ENCODE results near the gene FOXD2. TPM values are rescaled to one million over a fixed set of nuclear protein-coding genes. Genes with fewer than 3 reads are reported as not detected.

Gene FOXD2
- total RNA-seq, 1 experiment from 2014 or later: 0.17 TPM

- Histone ChIP-seq H3K27me3 (replicated peaks; ENCODE audit: insufficient read depth, low read depth, low read length, poor library complexity) (peaks cover 100% of the 10 kb centered on the region), H3K4me3 (ENCODE audit: low read depth, low read length, poor library complexity, severe bottlenecking) (no peak overlapping the region), H3K36me3 (ENCODE audit: insufficient read depth, low read length, poor library complexity, severe bottlenecking) (no peaks in the 10 kb centered on the region), H3K9me3 (ENCODE audit: low read depth, low read length, poor library complexity, severe bottlenecking) (no peaks in the 10 kb centered on the region), H3K27ac (ENCODE audit: low read depth, low read length, poor library complexity, severe bottlenecking) (no peak overlapping the region), H3K4me1 (ENCODE audit: insufficient read depth, low read length, poor library complexity, severe bottlenecking) (no peaks in the 10 kb centered on the region)
- intact Hi-C loops (cut with micrococcal nuclease; ENCODE audit: unreplicated experiment): no loop called here
- CTCF ChIA-PET: no interaction called here
- DNase-seq (ENCODE audit: low spot score): no peak
- POLR2A ChIA-PET (ENCODE audit: low non-redundant PET): no interaction called here
- TF ChIP-seq EZH2 (IDR thresholded peaks at IDR 0.05; ENCODE audit: borderline replicate concordance, low read depth, low read length, poor library complexity, severe bottlenecking): no peak
- no peak for TF ChIP-seq CTCF (conservative IDR thresholded peaks at IDR 0.05; ENCODE audit: low read depth, low read length)
- no TSS peak for BruUV-seq (replicated peaks)
These were observed 5.9 kb downstream of the FOXD2 start for GRCh38 chr1:47443530-47444296.

- Histone ChIP-seq H3K4me3 (ENCODE audit: low read depth, low read length, poor library complexity, severe bottlenecking) (no peak overlapping the region), H3K4me1 (ENCODE audit: insufficient read depth, low read length, poor library complexity, severe bottlenecking) (no peaks in the 10 kb centered on the region), H3K27ac (ENCODE audit: low read depth, low read length, poor library complexity, severe bottlenecking) (no peak overlapping the region), H3K9me3 (ENCODE audit: low read depth, low read length, poor library complexity, severe bottlenecking) (no peaks in the 10 kb centered on the region), H3K27me3 (replicated peaks; ENCODE audit: insufficient read depth, low read depth, low read length, poor library complexity) (peaks cover 100% of the 10 kb centered on the region), H3K36me3 (ENCODE audit: insufficient read depth, low read length, poor library complexity, severe bottlenecking) (no peaks in the 10 kb centered on the region)
- intact Hi-C loops (cut with micrococcal nuclease; ENCODE audit: unreplicated experiment): no loop called here
- POLR2A ChIA-PET (ENCODE audit: low non-redundant PET): no interaction called here
- no peak for TF ChIP-seq CTCF (conservative IDR thresholded peaks at IDR 0.05; ENCODE audit: low read depth, low read length)
- no peak for TF ChIP-seq EZH2 (IDR thresholded peaks at IDR 0.05; ENCODE audit: borderline replicate concordance, low read depth, low read length, poor library complexity, severe bottlenecking)
- CTCF ChIA-PET: no interaction called here
- DNase-seq (ENCODE audit: low spot score): no peak
- BruUV-seq (replicated peaks): no TSS peak
These were observed 6.4 kb downstream of the FOXD2 start for GRCh38 chr1:47444297-47444561.

GRCh38 chr1:47444562-47445465 is 7.0 kb downstream of the FOXD2 start:
- no TSS peak for BruUV-seq (replicated peaks)
- intact Hi-C loops (cut with micrococcal nuclease; ENCODE audit: unreplicated experiment): no loop called here
- H3K27me3 ChIP-seq (replicated peaks; ENCODE audit: insufficient read depth, low read depth, low read length, poor library complexity): peaks cover 100% of the 10 kb centered on the region
- DNase-seq (ENCODE audit: low spot score): no peak
- ChIA-PET POLR2A (ENCODE audit: low non-redundant PET) (no interaction called here), CTCF (no interaction called here)
- TF ChIP-seq CTCF (conservative IDR thresholded peaks at IDR 0.05; ENCODE audit: low read depth, low read length) (no peak), EZH2 (IDR thresholded peaks at IDR 0.05; ENCODE audit: borderline replicate concordance, low read depth, low read length, poor library complexity, severe bottlenecking) (peak; percentile 93)
- peak overlapping the region; percentile 17 for H3K4me3 ChIP-seq (ENCODE audit: low read depth, low read length, poor library complexity, severe bottlenecking)
- H3K27ac ChIP-seq (ENCODE audit: low read depth, low read length, poor library complexity, severe bottlenecking): no peak overlapping the region
- no peaks in the 10 kb centered on the region for H3K36me3 ChIP-seq (ENCODE audit: insufficient read depth, low read length, poor library complexity, severe bottlenecking)
- no peaks in the 10 kb centered on the region for H3K9me3 ChIP-seq (ENCODE audit: low read depth, low read length, poor library complexity, severe bottlenecking)
- H3K4me1 ChIP-seq (ENCODE audit: insufficient read depth, low read length, poor library complexity, severe bottlenecking): no peaks in the 10 kb centered on the region
